ENCODE results near the gene PNMA6E.

The PNMA6E gene

GRCh38 chrX:153382563-153383482 is 18.3 kb downstream of the PNMA6E start:
- DNase-seq: no peak

- no peak for DNase-seq
Measured at GRCh38 chrX:153381684-153382532, 19.2 kb downstream of the PNMA6E start.

DNA sequence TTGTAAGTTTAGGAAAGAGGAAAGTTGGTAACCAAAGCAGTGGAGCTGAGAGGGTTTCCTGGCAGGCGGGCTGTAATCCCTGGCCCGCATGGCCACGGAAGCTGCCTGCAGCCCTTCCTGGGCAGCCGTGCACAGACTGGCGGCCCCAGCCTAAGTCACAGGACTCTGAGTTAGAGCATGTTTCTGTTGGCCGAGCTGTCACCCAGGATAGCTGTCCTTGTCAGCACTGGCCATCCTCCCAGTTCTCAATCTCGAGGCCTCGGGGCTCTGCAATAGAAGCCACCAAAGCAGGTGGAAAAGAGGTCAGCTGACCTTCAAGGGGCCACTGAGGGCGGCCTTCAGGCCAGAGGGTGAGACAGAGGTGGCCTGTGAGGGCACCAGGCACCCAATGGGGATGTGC is 20.5 kb downstream of the PNMA6E start:
- DNase-seq: no peak

GRCh38 chrX:153379971-153380581 is 21.1 kb downstream of the PNMA6E start:
- no peak for DNase-seq

- no peak for DNase-seq
Measured at GRCh38 chrX:153379508-153379907, 21.6 kb downstream of the PNMA6E start.

- no peak for DNase-seq
Measured at GRCh38 chrX:153378607-153379006, 22.5 kb downstream of the PNMA6E start.

GRCh38 chrX:153377727-153378126 is 23.4 kb downstream of the PNMA6E start:
- DNase-seq: no peak

- no peak for DNase-seq
Measured at GRCh38 chrX:153375571-153375970, 25.6 kb downstream of the PNMA6E start.

GRCh38 chrX:153374426-153374825 is 26.7 kb downstream of the PNMA6E start:
- no peak for DNase-seq

- DNase-seq: no peak
Measured at GRCh38 chrX:153372949-153373348, 28.2 kb downstream of the PNMA6E start.

GRCh38 chrX:153371256-153371655 is 29.9 kb downstream of the PNMA6E start:
- no peak for DNase-seq

GRCh38 chrX:153370293-153371055 is 30.7 kb downstream of the PNMA6E start:
- no peak for DNase-seq

- no peak for DNase-seq
Measured at GRCh38 chrX:153366878-153367538, 34.1 kb downstream of the PNMA6E start.

DNA sequence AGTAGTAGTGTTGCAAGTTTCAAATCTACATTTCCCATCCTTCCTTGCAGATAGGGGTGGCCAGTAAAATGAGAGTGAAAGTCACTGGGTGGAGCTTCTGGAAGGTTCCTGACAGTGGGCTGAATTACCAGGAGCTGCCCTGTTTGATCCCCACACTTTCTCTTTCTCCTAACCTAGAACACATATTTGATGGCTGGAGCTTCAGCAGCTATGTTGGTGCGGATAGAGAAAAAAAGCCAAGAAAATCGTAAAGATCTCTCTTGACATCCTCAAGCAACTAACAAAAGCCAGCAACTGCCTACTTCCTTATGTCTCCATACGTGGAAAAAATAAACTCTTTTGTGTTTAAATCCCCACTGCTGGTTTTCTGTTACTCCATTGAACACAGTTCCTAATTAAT is 35.0 kb downstream of the PNMA6E start:
- DNase-seq: no peak

GRCh38 chrX:153365670-153366069 is 35.5 kb downstream of the PNMA6E start:
- no peak for DNase-seq

GRCh38 chrX:153361781-153362397 is 39.3 kb downstream of the PNMA6E start:
- DNase-seq: no peak

GRCh38 chrX:153357877-153358276 is 43.3 kb downstream of the PNMA6E start:
- no peak for DNase-seq

DNA sequence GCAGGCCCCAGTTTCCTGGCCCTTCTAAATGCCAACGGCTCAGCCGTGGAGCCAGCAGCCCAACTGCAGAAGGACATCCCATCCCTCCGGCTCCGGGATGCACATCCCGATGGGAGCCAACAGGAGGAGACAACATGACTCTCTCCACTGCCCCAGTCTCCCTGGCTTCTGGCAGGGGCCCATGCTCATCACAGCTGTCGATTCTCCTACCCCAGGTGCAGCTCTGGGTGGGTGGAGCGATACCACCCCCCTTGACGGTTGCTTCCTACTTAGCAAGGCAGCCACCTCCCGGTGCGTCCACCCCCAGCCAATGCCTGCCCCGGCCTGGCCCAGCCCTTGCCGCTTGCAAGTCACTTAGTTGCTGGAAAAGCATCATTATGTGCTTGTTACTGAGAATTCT is 47.7 kb downstream of the PNMA6E start:
- no peak for DNase-seq

- DNase-seq: no peak
Measured at GRCh38 chrX:153352858-153353257, 48.3 kb downstream of the PNMA6E start.

DNA sequence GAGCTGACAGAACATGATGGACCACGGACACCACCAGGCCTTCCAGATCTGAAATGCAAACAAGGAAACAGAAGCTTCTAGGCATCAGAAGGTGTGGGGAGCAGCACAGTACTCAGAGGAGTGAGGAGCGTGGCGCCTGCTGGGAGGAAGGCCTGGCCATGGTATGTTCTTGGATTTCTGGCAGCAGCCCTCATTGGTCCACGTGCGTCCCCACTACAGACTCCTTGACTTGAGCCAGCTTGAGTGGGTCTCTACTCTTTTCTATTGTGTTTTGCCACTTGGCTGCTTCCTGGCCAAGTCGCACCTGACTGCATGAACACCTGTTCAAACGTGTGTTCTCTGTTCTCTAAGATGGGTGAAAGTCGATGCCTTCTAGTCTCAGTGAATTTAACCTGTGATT is 49.2 kb downstream of the PNMA6E start:
- DNase-seq: no peak

GRCh38 chrX:153349952-153350351 is 51.2 kb downstream of the PNMA6E start:
- DNase-seq: no peak

- no peak for DNase-seq
Measured at GRCh38 chrX:153348421-153348820, 52.7 kb downstream of the PNMA6E start.
